ENCODE measurements around the gene NPM3.
"Not testable (repeated sequence)": the region's sequence is repeated elsewhere in the genome, so short reads cannot be mapped to it uniquely, and the experiment has no call there.

NPM3 gene

DNA sequence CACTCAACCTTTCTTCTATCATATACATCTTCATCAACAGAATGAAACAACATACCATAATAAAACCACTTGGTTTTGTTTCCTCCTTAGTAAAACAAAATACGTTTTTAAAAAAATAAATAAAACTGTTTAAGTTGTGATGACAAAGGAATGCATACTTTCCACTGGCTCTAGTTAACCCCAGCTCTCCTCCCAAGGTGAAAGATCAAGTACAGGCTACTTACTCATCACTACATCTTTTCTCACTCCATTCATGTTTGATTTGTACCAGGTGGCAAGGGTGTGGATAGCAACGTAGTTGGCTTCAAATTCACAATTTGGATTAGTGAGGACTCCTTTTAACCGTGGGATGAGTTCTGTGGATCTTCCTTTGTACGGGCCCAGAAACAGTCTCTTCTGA lies 20.3 kb upstream of the NPM3 start:
- FAIRE-seq, result no peak

DNA sequence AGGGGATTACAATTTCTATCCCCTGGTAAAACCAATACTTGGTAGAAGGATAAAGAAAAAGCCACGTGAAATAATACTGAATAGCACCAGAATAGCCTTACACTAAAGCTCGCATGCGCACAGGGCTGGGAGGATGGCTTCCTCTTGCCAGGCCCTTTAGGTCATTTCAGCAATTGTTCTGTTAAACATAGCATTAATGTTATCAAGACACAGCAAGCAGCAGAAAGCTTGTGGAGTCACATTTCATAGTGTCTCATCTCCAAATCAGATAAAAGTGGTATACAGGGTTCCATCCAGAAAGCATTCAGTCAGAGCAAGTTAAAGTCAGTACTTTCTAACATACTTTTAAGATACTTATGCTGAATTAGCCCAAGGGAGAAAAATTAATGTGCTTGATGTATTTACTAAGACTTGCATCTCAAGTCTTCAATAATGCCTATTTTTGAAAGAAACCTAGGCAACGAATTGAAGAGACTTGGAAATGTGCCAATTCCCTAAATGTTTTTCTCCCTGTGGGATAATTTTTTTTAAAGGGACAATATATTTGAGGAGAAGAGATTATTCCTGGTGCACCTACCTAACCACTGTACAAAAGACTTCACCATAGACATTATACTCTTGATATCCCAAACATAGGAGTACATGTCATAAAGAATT lies 14.3 kb upstream of the NPM3 start:
- FAIRE-seq, result no peak

DNA sequence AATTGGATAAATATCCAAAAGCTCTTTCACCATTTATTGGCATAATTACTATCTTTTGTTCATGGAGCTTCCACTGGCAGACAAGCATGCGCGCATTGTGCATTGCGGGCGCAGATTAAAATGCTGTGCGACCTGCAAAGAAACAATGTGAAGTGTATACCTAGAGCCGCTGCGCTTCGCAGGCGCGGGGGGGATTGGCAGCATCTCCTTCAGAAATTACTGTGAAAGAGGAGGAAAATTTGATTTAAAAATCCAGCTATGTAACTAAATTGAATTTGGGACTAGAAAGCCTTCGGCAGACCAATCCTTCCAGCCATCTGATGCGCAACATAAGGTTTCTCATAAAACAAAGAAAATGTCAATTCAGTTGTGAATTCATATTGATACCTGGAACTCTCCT lies 10.3 kb upstream of the NPM3 start:
- FAIRE-seq, result no peak

DNA sequence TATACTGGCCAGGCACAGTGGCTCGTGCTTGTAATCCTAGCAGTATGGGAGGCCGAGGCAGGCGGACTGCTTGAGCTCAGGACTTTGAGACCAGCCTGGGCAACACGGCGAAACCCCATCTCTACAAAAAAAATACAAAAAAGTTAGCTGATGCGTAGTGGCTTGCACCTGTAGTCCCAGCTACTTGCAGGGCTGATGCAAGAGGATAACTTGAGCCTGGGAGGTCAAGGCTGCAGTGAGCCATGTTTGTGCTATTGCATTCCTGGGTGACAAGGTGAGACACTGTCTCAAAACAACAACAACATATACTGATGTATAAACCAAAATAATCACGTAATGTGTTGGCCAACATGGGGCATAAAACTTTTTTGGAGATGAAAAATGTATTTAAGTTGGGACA lies 6.4 kb upstream of the NPM3 start:
- FAIRE-seq, result no peak

DNA sequence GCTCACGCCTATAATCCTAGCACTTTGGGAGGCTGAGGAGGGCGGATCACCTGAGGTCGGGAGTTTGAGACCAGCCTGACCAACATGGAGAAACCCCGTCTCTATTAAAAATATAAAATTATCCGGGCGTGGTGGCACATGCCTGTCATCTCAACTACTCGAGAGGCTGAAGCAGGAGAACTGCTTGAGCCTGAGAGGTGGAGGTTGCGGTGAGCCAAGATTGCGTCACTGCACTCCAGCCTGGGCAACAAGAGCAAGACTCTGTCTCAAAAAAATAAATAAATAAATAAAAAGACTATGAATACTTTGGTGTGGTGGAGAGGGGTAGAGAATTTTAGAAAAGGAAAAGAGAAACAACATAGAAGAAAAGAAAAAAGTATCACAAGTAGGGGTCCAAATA lies 6.0 kb upstream of the NPM3 start:
- not testable (repeated sequence) for FAIRE-seq

DNA sequence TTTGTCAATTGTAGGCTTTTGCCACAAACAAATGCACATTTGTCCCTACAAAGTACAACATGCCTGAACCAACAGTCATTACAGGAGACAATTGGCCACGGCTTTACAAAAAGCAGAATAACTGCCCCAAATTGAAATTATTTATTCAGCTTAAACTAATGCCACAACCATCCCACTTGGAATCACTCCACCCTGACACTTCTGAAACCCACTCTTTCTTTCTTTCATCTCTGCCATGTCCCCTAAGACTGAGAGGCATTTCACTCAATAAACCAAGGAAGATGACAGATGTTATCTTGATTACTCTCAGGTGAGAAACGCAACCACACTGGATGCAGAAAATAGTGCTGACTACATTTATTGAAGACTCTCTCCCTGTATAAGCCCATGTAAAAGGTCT lies 2.6 kb upstream of the NPM3 start:
- FAIRE-seq, result no peak

DNA sequence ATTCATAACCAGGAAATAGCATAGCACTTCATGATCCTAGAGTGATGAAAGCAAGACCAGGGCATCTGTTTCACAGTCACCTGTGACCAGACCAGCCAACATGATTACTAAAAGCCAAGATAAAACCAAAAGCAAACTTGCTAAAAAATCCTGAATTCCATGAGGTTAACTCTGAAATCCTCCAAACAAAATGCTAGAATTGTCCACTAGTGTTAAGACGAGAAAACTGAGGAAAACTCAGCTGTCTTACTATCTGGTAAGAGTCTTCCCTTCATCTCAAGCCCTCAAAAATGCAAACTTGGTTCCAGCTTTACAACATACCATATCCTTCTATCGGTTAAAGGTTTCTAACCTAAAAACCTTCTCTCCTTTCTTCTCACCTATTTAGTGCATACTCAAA lies 1.3 kb upstream of the NPM3 start:
- FAIRE-seq, result no peak

DNA sequence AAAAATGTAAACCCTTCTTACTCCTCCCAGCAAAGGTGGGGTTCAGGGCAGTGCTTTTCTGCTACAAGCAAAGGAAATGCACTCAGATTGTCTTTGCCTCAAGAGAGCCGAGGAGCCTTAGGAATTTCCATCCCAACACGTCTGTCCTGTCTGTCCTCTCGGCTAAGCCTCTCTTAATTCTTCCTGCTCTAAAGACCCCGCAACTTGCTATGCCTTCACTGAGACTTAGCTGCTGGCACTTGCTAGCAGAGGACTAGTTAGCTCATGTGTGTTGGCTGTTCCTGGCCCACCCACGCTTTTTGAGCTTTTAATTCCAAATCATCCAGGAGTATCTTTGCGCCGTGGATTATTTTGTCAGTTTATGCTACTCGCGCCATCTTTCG lies 481 bp upstream of the NPM3 start:
- no peak for FAIRE-seq

DNA sequence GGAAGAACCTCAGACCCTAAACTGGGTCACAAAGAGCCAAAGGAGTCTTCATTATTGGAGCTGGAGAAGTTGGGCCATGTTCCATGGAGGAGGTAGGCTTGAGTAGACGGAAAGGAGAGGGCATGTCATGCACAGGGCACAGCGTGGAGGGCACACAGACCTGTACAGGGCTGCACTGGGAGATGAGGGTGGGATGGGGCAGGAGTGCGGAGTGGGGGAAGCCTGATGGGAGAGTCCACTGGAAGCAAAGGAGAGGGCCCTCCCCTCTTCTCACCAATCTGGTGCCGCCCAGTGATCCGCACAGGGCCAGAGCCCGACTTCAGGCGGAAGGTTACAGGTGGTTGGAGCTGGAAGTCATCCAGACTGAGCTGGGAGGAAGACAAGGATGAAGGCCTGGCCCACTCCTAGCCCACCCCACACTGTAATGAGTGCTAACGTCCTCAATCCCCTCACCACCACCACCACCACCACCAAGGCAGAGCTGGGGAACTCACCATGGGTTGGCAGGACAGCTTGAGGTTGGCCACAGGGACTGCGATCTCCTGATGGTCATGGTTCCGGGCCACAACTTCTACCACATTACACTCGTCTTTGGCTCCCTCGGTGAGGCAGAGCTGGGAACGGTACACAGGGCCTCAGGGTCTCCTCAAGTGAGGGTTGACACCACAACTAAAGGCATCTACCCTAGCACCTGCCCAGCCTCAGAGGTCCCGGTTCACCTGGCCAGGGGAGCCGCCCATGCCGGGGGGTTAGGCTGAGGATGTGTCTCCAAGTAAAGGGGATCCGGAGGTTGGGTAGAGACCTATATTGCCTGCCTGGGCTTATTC lies 1.0 kb downstream of the NPM3 start:
- FAIRE-seq, result no peak

DNA sequence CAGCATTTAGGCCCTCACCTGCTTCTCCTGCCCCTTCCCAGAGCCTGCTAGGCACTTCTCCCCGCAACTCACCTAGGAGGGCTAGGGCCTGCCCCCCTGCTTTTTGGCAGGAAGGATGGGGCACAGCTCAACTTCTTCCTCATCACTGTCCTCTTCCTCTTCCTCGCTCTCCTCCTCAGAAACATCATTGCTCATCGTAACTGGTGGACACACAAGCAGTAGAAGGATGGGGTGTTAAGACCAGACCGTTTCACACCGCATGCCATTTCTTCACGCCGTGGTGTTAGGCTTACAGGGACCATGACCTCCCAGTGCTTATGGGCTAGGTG lies 1.6 kb downstream of the NPM3 start:
- FAIRE-seq, result no peak

DNA sequence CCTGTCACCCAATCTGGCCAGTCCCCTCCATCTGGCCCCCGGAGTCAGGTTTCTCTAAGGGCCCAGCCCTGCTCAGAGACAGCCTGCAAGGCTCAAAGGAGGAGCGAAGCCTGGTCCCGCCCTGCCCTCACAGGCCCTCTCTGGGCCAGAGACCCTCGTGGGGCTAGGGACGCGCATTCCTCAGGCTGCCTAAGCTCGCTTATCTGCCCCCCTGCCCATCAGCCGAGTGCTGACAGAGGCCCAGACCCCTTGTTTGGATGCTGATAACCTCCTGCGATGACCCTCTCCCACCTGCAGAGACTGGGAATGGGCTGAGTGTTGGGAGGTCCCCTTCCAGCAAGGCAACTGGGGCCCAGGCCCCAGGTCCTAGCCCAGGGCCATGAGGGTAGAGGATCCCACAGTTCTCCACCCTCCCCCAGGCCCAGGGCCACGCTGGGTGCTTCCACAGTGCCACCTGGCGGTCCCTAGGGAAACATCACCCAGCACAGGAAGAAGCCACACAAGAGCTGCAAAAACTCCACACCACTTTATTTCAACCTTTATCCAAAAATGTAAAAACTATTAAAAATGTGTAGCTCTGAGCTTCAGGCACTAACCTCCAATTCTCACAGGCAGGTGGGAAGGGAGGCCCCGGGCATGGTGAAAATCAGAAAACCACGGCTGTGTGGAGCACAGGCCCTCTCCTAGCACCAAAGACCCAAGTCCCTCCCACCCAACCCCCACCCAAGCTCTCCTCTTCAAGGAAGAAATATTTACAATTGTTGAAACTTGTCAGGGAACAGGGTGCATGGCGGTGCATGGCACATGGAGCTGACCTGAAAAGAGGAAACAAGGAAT lies 2.2 kb downstream of the NPM3 start:
- no peak for FAIRE-seq

DNA sequence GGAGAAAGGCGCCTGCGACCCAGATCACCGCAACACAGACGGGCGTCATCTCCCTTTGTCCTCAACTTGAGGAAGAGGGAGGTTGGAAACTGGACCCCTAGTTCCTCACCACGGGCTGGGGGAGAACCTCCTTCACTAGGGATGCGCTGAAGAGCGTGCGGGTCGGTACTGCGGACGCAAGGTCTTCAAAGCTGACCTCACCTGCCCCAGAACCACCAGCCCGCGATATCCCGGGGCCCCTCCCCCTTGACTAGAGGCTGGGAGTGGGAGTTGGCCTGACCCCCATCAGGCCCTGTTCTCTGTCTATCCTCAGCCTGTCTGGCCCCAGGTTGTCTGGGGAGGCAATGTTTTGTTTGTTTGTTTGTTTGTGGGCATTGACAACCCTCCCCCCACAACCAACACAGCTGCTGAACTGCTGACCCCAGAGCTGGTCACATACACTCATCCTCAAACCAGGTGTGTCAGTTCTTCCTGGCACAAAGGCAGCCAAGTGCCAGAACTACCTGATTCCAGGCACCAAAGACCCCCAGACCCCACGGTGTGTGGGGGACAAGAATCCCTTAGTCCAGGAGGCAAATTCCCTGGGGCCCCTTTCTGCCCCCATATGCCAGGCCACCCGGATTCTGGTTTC lies 2.9 kb downstream of the NPM3 start:
- FAIRE-seq, result no peak

DNA sequence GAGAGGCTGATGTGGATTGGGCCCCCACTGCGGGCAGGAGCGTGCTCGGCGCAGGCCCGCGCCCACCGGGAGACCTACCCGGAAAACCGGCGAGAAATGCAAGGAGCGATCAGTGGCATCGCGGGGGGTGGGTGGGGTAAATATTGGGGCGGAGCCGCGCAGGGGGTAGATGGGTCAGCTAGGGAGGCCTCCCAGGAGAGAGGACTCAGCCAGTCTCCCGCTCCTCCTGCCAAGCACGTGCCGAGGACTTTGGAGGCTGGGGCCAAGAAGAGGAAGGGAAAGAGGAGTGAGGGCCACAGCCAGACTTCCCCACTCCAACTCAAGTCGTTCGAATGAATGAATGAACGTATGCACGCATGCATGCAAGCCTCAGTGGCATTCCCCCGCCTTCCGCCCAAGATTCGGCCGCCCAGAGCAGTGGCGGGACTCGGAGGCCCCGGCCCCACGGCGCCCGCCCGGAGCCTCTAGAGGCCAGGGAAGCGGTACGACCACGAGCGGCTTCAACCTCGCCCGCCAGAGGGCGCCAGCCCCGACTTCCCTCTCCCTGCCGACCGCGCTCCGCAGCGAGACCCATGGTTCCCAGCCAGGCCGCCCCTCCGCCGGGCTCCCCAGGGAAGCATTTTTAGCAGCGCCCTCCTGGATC lies 3.6 kb downstream of the NPM3 start:
- FAIRE-seq, result no peak

DNA sequence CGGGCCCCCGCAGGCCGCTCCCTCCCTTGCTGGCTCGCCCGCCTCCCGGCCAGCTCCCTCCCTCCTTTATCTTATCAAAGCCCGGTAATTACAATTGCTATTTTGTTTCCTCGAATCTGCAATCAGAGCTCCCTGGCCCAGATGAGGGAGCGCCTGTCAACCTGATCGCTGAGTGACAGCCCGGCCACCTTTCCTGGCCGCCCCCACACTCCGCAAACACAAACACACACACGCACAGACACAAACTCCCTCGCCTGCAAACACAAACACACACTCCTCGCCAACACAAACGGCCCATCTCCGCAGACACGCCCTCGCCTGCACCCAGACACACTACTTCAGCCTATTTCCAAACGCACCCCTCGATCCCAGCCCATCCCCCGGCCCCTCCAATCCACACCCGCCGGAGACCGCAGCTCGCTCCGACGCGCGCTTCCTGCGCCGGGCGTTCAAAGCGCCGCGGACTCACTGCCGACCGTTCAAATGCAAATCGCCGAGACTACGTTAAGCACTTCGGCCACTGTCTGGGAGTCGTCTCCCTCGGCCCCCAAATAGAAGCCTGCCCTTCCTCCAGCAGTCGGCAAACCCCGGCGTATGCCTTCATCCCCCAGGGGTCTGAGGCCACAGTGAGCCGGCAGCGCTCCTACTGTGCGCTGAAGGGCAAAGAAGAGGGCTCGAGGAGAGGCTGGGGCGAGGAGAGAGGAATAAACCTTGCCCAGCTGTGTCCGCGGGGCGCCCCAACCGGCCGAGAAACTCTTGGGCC lies 4.3 kb downstream of the NPM3 start:
- FAIRE-seq, result no peak

DNA sequence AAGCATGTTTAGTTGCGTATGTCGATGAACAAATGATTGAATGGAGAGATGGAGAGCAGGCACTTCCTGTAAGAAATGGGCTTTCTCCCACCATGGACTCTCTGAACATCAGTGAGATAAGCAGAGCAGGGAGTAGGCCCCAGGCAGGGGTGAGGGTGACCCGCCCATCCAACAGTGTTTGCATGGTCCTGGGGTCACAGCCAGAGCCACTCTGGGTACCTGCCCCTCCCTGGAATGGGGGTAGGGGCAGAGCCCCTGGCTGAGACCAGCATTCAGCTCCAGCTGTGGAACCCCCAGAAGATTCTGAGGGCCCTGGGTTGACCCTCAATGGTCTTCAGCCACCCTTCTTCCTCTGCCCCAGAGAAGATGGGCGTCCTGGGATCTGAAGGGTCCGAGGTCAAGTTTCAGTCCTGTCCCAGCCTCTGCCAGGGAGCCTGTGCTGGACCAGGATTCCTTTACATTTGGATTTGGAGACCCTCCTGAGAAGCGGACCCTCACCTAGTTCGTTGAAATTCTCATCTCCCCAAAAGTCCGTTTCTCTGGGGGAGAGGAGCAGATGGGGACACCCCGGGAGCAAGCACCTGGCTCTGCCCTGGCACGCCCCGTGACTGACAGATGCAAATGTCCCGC lies 5.0 kb downstream of the NPM3 start:
- FAIRE-seq, result no peak

DNA sequence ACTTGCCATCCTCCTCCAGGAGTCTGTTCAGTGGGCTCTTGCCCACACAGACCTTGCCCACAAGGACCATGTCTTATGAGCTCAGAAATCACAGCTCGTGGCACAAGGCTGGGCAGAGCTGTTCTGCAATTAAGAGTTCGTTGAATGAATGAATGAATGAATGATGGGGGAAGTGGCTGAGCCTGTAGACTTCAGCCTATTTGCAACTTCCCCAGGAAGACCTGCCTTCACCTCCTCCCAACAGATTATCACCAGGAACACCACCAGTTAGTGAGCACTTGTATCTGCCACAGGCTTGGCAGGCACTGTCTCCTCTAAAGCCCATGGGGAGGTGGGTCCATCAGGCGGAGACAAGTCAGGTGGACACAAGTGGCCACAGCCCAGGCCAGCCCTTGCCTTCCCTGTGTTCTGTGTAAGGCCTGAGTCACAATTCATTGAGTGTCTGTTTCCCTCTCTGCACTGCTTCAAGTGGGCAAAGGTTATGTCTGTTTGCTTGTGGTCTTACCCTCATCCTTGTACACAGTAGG lies 5.6 kb downstream of the NPM3 start:
- FAIRE-seq, result no peak

DNA sequence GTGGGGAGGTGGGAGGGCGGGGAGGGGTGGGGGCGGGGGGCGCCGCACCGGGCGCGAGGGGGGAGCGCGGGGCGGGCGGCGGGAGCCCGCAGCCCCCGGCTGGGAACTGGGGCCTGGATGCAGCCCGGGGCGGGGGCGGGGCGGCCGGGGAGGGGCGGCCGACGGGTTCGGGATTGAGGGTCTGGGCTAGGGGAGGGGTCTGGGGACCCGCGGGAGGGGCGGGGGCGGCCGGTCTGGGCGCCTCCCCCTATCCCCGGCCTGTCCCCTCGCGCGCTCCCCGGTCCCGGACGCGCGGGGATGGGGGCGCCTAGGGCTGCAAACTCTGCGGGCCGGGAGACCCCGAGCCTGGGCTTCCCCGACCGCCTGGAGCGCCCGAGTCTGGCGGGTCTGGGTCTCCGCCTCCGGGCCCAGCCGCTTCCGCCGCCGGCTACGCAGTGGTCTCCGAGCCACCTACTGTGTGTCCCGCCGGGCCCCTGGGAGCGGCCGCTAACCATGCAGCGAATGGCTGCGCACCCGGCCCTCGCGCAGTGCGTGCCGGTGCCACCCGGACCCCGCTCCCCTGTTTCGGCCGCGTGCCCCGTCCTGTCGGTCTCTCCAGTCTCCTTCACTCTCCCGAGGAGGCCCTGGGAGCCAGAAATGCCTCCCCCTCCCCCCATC lies 7.0 kb downstream of the NPM3 start:
- FAIRE-seq, result no peak

DNA sequence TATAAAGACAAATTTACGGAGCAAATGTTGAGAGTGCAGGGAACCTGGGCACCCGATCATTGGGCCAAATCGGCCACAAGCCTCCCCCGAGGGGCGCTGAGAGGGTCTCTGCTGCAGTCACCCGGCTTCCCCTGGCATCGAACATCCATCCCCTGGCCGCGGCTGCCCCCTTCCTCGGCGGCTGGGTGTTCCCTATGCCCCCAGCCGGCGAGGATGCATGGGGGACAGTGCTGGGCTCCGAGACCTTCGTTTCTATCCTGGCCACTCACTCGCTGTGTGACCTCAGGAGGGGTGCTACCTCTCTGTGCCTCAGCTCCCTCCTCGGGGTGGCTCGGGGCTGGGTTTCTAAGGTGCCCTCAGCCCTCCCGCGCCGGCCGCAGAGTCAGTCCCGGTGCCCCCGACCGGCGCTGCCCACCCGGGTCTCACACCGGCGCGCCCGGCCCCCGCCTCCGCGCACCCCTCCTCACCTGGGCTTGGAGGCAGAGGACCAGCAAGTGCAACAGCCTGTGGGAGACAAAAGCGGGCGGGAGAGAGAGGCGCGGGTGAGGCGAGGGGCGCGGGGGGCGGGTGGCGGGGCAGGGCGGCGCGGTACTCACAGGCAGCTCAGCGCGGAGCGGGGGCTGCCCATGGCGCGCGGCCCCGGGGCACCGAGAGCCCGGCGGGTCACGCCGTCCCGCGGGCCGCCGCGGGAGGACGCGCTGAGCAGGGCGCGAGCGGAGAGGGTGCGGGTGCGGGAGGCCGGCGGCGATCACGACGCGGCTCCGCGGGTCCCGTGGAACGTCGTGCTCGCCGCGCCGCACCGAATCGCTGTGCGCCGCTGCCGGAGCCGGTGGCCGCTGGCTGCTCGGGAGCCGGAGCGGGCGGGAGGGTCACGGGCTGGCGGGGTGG lies 7.7 kb downstream of the NPM3 start, which contains the start of gene FGF8:
TSS of gene FGF8 (minus strand) at position 842 of the 888 bp plus-strand sequence. CDS start at position 628, 214 bp downstream.
- FAIRE-seq, result no peak

DNA sequence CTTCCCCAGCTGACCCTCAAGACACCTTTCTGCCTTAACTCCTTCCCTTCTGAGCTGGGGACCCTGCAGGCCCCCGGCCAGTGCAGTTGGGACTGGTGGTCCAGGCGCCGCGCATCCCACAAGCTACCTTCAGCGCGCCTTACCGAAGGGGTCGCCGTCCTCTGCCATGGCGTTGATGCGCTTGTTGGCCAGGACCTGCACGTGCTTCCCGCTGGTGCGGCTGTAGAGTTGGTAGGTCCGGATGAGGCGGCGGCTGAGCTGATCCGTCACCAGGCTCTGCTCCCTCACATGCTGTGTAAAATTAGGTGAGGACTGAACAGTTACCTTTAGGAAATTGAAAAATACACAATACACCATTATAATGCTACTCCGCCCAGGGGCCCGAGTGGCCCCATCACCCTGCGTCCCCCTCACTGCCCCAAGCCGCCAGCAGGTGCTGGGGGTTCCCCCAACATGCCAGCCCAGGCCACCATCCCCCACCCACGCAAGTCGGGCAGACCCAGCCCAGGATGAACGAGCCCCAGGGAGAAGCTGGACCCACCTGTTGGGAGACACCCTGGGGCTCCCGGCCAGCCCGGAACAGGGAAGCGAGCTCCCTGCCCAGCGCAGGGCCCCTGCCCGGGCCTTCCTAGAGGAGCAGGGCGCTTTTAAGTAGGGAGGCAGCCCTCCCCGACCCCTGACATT lies 8.5 kb downstream of the NPM3 start:
- FAIRE-seq, result no peak

Data from TTC549 (cell line).